ENCODE results near the gene TTC21A.

Gene TTC21A

DNA sequence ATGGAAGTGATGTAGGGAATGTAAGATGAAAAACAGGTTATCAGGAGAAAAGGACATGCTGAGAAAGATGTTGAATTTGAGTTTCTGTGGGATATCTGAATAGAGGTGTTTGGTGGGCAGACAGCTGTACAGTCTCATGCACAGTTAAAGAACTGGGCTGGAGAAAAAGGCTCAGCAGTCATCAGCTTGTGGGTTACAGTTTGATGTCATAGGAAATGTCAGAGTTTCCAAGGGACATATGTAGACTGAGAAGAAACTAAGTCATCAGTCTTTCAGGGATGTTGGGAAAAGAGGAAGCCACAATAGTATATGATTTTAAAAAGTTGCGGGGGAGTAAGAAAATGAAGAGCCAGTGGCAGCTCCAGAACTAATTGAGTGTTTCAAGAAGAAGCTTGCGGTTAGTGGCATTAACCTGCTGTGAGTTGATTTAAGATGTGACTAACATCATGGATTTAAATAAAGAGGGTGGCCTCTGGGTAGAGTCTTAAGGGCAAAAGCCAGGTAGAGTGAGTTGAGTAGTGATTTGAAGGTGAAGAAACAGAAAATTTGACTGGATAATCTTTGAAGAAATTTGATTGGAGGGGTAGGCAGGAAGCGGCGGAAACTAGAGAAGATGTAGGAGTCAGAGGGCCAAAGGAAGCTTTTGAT lies 24.7 kb upstream of the TTC21A start:
- DNase-seq (ENCODE audit: low spot score) = no peak
- Histone ChIP-seq H3K4me1 (ENCODE audit: control insufficient read depth in 2 of 2, insufficient read depth in 1 of 2, low read depth in 1 of 2, low read length in 2 of 2) (no peaks in the 10 kb centered on the region), H3K9me3 (replicated peaks in 1 of 2; ENCODE audit: control insufficient read depth in 2 of 2, insufficient read depth in 1 of 2, low read depth in 1 of 2, low read length in 2 of 2) (no peaks in the 10 kb centered on the region), H2AFZ (ENCODE audit: low read length) (no peak overlapping the region), H3K4me3 (ENCODE audit: low read length in 2 of 2) (no peak overlapping the region), H4K91ac (ENCODE audit: low read depth, low read length, poor library complexity) (no peak overlapping the region), H3K9ac (ENCODE audit: low read depth, low read length, poor library complexity) (no peak overlapping the region), H2AK5ac (ENCODE audit: low read depth, low read length) (no peak overlapping the region), H2BK5ac (ENCODE audit: low read length) (no peak overlapping the region), H3K27ac (replicated peaks; ENCODE audit: low read length) (no peak overlapping the region), H2BK15ac (ENCODE audit: low read length) (no peak overlapping the region), H2BK120ac (ENCODE audit: low read depth, low read length) (no peak overlapping the region), H3K27me3 (ENCODE audit: control insufficient read depth in 3 of 3, insufficient read depth in 3 of 3, low read depth in 1 of 3, low read length in 3 of 3) (no peaks in the 10 kb centered on the region), H2BK12ac (ENCODE audit: low read length) (no peak overlapping the region), H3K14ac (ENCODE audit: low read length) (no peak overlapping the region), H4K8ac (ENCODE audit: low read depth, low read length) (no peak overlapping the region), H3K4ac (ENCODE audit: low read length) (no peak overlapping the region), H3K4me2 (ENCODE audit: insufficient read depth, low read length, poor library complexity, severe bottlenecking) (no peak overlapping the region), H3K18ac (ENCODE audit: low read length) (no peak overlapping the region), H3K23ac (ENCODE audit: low read depth, low read length, poor library complexity) (no peak overlapping the region), H3K36me3 (replicated peaks in 1 of 2; ENCODE audit: control insufficient read depth in 2 of 2, insufficient read depth in 2 of 2, low read length in 2 of 2) (peaks cover 21 to 83% of the 10 kb centered on the region in 2 donors), H3K79me1 (ENCODE audit: low read depth, low read length) (no peaks in the 10 kb centered on the region)
- no CpG with 5 or more reads among the region's 4 CpGs for WGBS, 2 donors (ENCODE audit: extremely low coverage in 2 of 2, insufficient read length in 2 of 2, insufficient replicate concordance in 1 of 2)

DNA sequence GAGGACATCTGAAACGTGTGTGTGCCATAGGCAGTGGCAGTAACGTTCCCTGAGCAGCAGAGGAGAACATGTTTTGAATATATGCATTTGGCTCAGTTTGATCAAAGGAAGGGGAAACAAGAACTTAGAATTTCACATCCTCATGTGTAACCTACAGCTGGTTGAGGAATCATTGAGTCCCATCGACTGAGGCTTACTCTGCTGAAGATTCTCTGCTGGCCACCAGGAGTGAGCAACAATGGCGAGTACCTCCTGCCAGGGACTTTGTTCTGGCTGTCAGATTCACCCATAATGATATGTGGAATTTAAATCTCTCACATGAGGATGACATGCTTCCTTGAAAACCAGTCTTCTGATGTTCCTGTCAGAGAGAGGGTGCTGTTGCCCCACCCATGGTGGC lies 21.3 kb upstream of the TTC21A start:
- no peak overlapping the region for H2BK120ac ChIP-seq (ENCODE audit: low read depth, low read length)
- no peaks in the 10 kb centered on the region for H3K4me1 ChIP-seq (ENCODE audit: control insufficient read depth in 2 of 2, insufficient read depth in 1 of 2, low read depth in 1 of 2, low read length in 2 of 2)
- no peak overlapping the region for H3K23ac ChIP-seq (ENCODE audit: low read depth, low read length, poor library complexity)
- H3K9me3 ChIP-seq (replicated peaks in 1 of 2; ENCODE audit: control insufficient read depth in 2 of 2, insufficient read depth in 1 of 2, low read depth in 1 of 2, low read length in 2 of 2) = no peaks in the 10 kb centered on the region
- H2AFZ ChIP-seq (ENCODE audit: low read length) = no peak overlapping the region
- H2BK15ac ChIP-seq (ENCODE audit: low read length) = no peak overlapping the region
- H3K4ac ChIP-seq (ENCODE audit: low read length) = no peak overlapping the region
- H3K79me1 ChIP-seq (ENCODE audit: low read depth, low read length) = no peaks in the 10 kb centered on the region
- peaks cover 29 to 85% of the 10 kb centered on the region in 2 donors for H3K36me3 ChIP-seq (replicated peaks in 1 of 2; ENCODE audit: control insufficient read depth in 2 of 2, insufficient read depth in 2 of 2, low read length in 2 of 2)
- no peak overlapping the region for H3K4me3 ChIP-seq (ENCODE audit: low read length in 2 of 2)
- no peak overlapping the region for H4K8ac ChIP-seq (ENCODE audit: low read depth, low read length)
- H3K9ac ChIP-seq (ENCODE audit: low read depth, low read length, poor library complexity) = no peak overlapping the region
- H3K18ac ChIP-seq (ENCODE audit: low read length) = no peak overlapping the region
- H3K27me3 ChIP-seq (ENCODE audit: control insufficient read depth in 3 of 3, insufficient read depth in 3 of 3, low read depth in 1 of 3, low read length in 3 of 3) = no peaks in the 10 kb centered on the region
- no peak for DNase-seq (ENCODE audit: low spot score)
- no peak overlapping the region for H2BK5ac ChIP-seq (ENCODE audit: low read length)
- H3K4me2 ChIP-seq (ENCODE audit: insufficient read depth, low read length, poor library complexity, severe bottlenecking) = no peak overlapping the region
- H2BK12ac ChIP-seq (ENCODE audit: low read length) = no peak overlapping the region
- no CpG with 5 or more reads among the region's 4 CpGs for WGBS, 2 donors (ENCODE audit: extremely low coverage in 2 of 2, insufficient read length in 2 of 2, insufficient replicate concordance in 1 of 2)
- H4K91ac ChIP-seq (ENCODE audit: low read depth, low read length, poor library complexity) = no peak overlapping the region
- no peak overlapping the region for H2AK5ac ChIP-seq (ENCODE audit: low read depth, low read length)
- no peak overlapping the region for H3K14ac ChIP-seq (ENCODE audit: low read length)
- no peak overlapping the region for H3K27ac ChIP-seq (replicated peaks; ENCODE audit: low read length)

DNA sequence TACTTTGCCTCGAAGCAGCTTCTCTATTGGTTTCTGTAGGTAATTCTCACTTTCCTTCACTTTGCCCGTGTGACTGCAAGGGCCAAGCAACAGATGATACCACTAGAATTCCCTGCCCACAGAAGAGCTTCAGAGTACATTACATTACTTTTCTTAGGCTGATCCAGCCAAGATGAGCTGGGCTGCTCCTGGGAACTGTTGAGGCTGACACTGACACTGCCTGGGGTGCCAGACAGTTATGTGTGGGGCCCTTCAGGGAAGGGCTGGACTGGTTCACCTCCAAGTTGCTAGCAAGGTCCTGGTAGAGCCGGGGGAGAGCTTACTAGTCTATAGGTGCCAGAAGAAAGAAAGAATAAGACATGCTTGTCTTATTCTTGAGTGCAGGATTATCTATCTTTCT lies 19.0 kb upstream of the TTC21A start:
- no peaks in the 10 kb centered on the region for H3K79me1 ChIP-seq (ENCODE audit: low read depth, low read length)
- H3K27me3 ChIP-seq (ENCODE audit: control insufficient read depth in 3 of 3, insufficient read depth in 3 of 3, low read depth in 1 of 3, low read length in 3 of 3) = no peaks in the 10 kb centered on the region
- no peak overlapping the region for H3K9ac ChIP-seq (ENCODE audit: low read depth, low read length, poor library complexity)
- WGBS, 2 donors (ENCODE audit: extremely low coverage in 2 of 2, insufficient read length in 2 of 2, insufficient replicate concordance in 1 of 2) = no CpG with 5 or more reads among the region's 3 CpGs
- H3K27ac ChIP-seq (replicated peaks; ENCODE audit: low read length) = no peak overlapping the region
- H2BK5ac ChIP-seq (ENCODE audit: low read length) = no peak overlapping the region
- peaks cover 28 to 97% of the 10 kb centered on the region in 2 donors for H3K36me3 ChIP-seq (replicated peaks in 1 of 2; ENCODE audit: control insufficient read depth in 2 of 2, insufficient read depth in 2 of 2, low read length in 2 of 2)
- H4K91ac ChIP-seq (ENCODE audit: low read depth, low read length, poor library complexity) = no peak overlapping the region
- DNase-seq (ENCODE audit: low spot score) = no peak
- no peak overlapping the region for H4K8ac ChIP-seq (ENCODE audit: low read depth, low read length)
- no peak overlapping the region for H3K18ac ChIP-seq (ENCODE audit: low read length)
- no peak overlapping the region for H3K14ac ChIP-seq (ENCODE audit: low read length)
- no peak overlapping the region for H2BK120ac ChIP-seq (ENCODE audit: low read depth, low read length)
- no peak overlapping the region for H3K4ac ChIP-seq (ENCODE audit: low read length)
- H3K4me2 ChIP-seq (ENCODE audit: insufficient read depth, low read length, poor library complexity, severe bottlenecking) = no peak overlapping the region
- no peak overlapping the region for H3K4me3 ChIP-seq (ENCODE audit: low read length in 2 of 2)
- no peak overlapping the region for H2BK12ac ChIP-seq (ENCODE audit: low read length)
- no peak overlapping the region for H3K23ac ChIP-seq (ENCODE audit: low read depth, low read length, poor library complexity)
- no peaks in the 10 kb centered on the region for H3K9me3 ChIP-seq (replicated peaks in 1 of 2; ENCODE audit: control insufficient read depth in 2 of 2, insufficient read depth in 1 of 2, low read depth in 1 of 2, low read length in 2 of 2)
- H3K4me1 ChIP-seq (ENCODE audit: control insufficient read depth in 2 of 2, insufficient read depth in 1 of 2, low read depth in 1 of 2, low read length in 2 of 2) = no peaks in the 10 kb centered on the region
- no peak overlapping the region for H2AFZ ChIP-seq (ENCODE audit: low read length)
- H2AK5ac ChIP-seq (ENCODE audit: low read depth, low read length) = no peak overlapping the region
- H2BK15ac ChIP-seq (ENCODE audit: low read length) = no peak overlapping the region

DNA sequence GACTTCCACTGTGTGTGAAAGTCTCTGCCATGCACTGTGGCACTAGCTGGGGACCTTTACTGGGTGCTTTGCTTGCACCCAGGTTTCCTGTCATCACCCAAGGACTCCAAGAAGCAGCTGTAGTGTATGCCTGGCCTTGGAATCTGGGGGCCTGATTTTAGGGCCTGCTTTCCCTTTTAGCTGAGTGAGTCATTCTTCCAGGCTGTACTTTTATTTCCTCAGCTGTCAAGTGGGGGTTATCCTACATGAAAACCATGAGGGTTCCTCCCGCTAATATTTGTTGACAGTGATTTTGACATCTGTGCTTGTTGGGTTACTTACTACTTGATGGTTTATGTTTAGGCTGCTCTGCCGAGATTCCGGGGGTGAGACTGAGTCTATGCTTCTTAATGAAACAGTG lies 18.6 kb upstream of the TTC21A start:
- H3K9me3 ChIP-seq (replicated peaks in 1 of 2; ENCODE audit: control insufficient read depth in 2 of 2, insufficient read depth in 1 of 2, low read depth in 1 of 2, low read length in 2 of 2) = no peaks in the 10 kb centered on the region
- no peak overlapping the region for H2AFZ ChIP-seq (ENCODE audit: low read length)
- H4K8ac ChIP-seq (ENCODE audit: low read depth, low read length) = no peak overlapping the region
- H3K18ac ChIP-seq (ENCODE audit: low read length) = no peak overlapping the region
- H3K79me1 ChIP-seq (ENCODE audit: low read depth, low read length) = no peaks in the 10 kb centered on the region
- no peak overlapping the region for H3K4ac ChIP-seq (ENCODE audit: low read length)
- H2BK5ac ChIP-seq (ENCODE audit: low read length) = no peak overlapping the region
- H2BK120ac ChIP-seq (ENCODE audit: low read depth, low read length) = no peak overlapping the region
- H2BK15ac ChIP-seq (ENCODE audit: low read length) = no peak overlapping the region
- no CpG with 5 or more reads among the region's 3 CpGs for WGBS, 2 donors (ENCODE audit: extremely low coverage in 2 of 2, insufficient read length in 2 of 2, insufficient replicate concordance in 1 of 2)
- H4K91ac ChIP-seq (ENCODE audit: low read depth, low read length, poor library complexity) = no peak overlapping the region
- H2BK12ac ChIP-seq (ENCODE audit: low read length) = no peak overlapping the region
- no peak overlapping the region for H3K27ac ChIP-seq (replicated peaks; ENCODE audit: low read length)
- H3K4me2 ChIP-seq (ENCODE audit: insufficient read depth, low read length, poor library complexity, severe bottlenecking) = no peak overlapping the region
- H3K4me1 ChIP-seq (ENCODE audit: control insufficient read depth in 2 of 2, insufficient read depth in 1 of 2, low read depth in 1 of 2, low read length in 2 of 2) = no peaks in the 10 kb centered on the region
- H2AK5ac ChIP-seq (ENCODE audit: low read depth, low read length) = no peak overlapping the region
- H3K9ac ChIP-seq (ENCODE audit: low read depth, low read length, poor library complexity) = no peak overlapping the region
- no peak for DNase-seq (ENCODE audit: low spot score)
- H3K27me3 ChIP-seq (ENCODE audit: control insufficient read depth in 3 of 3, insufficient read depth in 3 of 3, low read depth in 1 of 3, low read length in 3 of 3) = no peaks in the 10 kb centered on the region
- H3K4me3 ChIP-seq (ENCODE audit: low read length in 2 of 2) = no peak overlapping the region
- no peak overlapping the region for H3K23ac ChIP-seq (ENCODE audit: low read depth, low read length, poor library complexity)
- H3K14ac ChIP-seq (ENCODE audit: low read length) = no peak overlapping the region
- H3K36me3 ChIP-seq (replicated peaks in 1 of 2; ENCODE audit: control insufficient read depth in 2 of 2, insufficient read depth in 2 of 2, low read length in 2 of 2) = peaks cover 27 to 97% of the 10 kb centered on the region in 2 donors
